Epidermal melanocyte (primary cell): ENCODE measurements around the gene PER2.

Experiments
- DNase-seq: peaks from one replicate; pipeline ENCODE4 v3.0.0; 2011; ENCODE audit warnings: low spot score; ENCODE audit not compliant: insufficient read length

Gene PER2

GRCh38 chr2:238247841-238248453, 40.5 kb downstream of the PER2 start:
- no peak for DNase-seq

- DNase-seq: no peak
Measured at GRCh38 chr2:238247002-238247822, 41.2 kb downstream of the PER2 start.

GRCh38 chr2:238244151-238244550, 44.3 kb downstream of the PER2 start:
- no peak for DNase-seq

DNA sequence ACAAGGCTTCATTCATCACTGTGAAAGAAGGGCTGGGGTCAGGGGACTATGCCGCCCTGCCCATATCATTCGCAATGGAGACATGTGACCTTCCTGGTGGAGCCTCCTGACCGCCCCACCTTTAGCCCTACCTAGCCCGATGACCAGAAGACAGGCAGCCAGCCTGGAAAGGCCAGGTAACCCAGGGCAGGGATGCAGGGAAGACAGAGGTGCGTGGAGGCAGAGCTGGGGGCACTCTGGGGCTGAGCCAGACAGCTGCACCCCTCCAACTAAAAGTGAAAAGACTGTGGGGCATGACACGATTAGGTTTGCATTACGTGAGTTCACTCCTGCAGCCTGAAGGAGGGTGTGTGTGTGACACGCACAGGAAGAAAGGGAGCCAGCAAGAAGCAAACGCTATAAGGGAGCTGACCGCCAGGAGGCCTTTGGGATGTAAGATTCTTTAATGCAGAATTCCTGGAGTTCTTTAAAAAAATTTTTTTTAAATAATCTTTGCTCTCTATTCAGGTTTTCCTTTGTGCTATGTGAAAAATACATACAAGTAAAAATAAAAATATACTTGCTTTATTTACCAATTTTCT, 44.8 kb downstream of the PER2 start:
- DNase-seq: no peak

GRCh38 chr2:238242731-238243495, 45.5 kb downstream of the PER2 start:
- no peak for DNase-seq

DNA sequence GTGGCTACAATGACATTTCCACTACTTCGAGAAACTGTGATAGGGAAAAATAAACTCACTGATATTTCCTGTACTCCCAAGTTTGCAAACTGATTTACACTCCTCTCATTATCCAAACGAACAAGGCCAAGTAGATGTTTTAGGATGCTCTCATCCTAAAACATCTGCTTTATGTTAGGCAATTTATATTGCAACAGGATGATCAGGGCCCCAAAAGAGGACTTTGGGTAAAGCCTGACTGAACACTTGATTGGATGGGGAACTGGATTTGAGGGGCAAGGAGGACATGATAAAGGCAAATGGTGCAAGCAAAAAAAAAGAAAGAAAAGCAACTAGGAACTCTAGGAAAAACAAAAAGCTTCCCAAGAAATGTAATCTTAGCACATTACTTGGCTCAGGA, 46.4 kb downstream of the PER2 start:
- no peak for DNase-seq

GRCh38 chr2:238240757-238241711, 47.4 kb downstream of the PER2 start:
- no peak for DNase-seq

GRCh38 chr2:238239863-238240756, 48.3 kb downstream of the PER2 start, which contains the start of gene HES6:
Gene HES6, minus strand, starts transcription at chr2:238240038. Its CDS starts 133 bp downstream, at chr2:238239905.
- DNase-seq: peak; percentile 96

DNA sequence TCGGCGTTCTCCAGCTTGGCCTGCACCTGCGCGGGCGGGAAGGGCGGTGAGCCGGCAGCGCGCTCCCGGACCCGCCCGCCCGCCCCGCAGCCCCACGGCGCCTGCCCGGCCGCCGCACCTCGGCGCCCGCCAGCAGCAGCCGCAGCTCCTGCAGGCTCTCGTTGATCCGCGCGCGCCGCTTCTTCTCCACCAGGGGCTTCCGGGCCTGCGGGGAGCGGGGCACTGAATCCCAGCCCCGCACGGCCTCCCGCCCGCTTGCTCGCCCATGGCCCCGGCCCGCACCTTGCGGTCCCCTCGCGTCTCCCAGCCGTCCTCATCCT, 48.9 kb downstream of the PER2 start:
- DNase-seq: no peak

DNA sequence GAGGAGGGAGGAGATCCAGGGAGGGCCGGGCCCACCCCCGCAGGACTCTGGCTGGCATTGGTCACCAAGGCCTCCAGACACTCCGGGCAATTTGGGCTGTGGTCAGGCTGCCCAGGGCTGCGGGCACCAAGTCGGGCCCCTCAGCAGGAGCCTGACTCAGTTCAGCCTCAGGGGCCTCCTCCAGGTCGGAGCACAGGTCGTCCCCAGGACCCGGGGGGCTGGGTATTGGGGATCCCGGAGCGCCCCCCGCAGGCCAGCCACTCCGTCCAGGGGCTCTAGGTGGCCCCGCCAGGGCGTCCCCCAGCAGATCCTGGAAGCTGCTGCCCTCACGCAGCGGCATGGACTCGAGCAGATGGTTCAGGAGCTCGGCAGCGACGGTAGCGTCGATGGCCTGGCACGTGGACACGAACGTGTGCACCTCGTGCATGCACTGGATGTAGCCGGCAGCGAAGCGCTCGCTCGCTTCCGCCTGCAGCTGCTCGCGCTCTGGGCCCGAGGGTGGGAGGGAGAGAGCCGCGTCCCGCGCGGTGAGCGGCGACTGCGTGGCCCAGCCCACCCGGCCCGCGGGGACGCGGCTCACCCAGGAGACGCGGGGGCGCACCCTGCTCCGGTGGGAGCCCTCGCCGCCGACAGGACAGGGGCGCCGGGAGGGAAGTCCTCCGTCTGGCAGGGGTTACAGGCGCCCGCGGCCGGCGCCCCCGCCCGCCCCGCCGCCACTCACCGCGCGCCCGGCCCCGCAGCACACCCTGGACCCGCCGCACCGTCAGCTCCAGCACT, 49.5 kb downstream of the PER2 start:
- no peak for DNase-seq

- no peak for DNase-seq
Measured at GRCh38 chr2:238238311-238238765, 50.1 kb downstream of the PER2 start.

- no peak for DNase-seq
Measured at GRCh38 chr2:238237431-238238135, 50.8 kb downstream of the PER2 start.

DNA sequence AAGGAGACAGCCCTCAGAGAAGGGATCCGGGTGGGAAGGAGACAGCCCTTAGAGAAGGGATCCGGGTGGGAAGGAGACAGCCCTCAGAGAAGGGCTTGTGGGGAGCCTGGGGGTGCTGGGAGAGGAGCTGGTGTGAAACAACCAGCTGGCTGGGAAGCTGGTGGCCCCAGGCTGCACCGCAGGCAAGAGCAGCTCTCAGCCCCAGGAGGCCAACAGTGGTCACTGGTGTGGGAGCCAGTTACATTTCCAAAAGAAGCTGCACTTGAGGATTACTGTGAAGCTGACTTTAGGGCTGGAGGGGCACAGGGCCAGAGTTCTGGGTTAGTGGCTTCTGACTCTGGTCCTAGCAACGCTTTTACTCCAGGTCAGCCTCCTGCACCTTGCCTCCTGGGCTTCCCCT, 51.8 kb downstream of the PER2 start:
- DNase-seq: no peak

- no peak for DNase-seq
Measured at GRCh38 chr2:238235856-238236255, 52.6 kb downstream of the PER2 start.

GRCh38 chr2:238235331-238235732, 53.1 kb downstream of the PER2 start:
- no peak for DNase-seq

GRCh38 chr2:238233625-238234024, 54.8 kb downstream of the PER2 start:
- no peak for DNase-seq

GRCh38 chr2:238231809-238232208, 56.6 kb downstream of the PER2 start:
- no peak for DNase-seq

DNA sequence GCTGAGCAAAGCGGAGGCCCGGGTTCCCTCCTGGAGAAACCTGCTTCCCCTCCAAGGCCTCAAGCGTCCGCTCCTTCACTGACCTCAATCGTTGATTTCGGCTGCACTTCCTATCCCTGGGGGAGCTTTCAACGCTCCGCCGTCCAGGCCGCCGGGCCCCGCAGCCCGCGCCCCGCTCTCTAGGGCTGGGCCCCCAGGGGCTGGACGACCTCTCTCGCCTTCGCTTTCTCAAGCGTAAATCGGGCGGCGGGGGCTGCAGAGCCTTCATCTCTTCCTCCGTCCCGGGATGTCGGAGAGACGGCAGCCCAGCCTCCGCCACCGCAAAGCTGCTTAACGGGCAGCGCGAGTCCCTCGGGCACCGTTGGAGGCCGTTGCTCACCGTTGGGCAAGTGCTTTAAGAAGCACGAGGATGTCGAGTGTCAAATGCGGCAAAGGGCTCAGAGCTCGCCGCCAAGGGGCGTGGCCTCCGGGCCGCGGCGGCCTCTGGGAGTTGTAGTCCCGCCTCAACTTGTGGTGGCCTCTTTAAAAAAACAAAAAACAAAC, 57.1 kb downstream of the PER2 start:
- peak; percentile 86 for DNase-seq
